ENCODE results near the gene L1CAM.
A peak's percentile ranks its signal among the peaks of the same experiment; 100 is the strongest.

Gene L1CAM, protein sequence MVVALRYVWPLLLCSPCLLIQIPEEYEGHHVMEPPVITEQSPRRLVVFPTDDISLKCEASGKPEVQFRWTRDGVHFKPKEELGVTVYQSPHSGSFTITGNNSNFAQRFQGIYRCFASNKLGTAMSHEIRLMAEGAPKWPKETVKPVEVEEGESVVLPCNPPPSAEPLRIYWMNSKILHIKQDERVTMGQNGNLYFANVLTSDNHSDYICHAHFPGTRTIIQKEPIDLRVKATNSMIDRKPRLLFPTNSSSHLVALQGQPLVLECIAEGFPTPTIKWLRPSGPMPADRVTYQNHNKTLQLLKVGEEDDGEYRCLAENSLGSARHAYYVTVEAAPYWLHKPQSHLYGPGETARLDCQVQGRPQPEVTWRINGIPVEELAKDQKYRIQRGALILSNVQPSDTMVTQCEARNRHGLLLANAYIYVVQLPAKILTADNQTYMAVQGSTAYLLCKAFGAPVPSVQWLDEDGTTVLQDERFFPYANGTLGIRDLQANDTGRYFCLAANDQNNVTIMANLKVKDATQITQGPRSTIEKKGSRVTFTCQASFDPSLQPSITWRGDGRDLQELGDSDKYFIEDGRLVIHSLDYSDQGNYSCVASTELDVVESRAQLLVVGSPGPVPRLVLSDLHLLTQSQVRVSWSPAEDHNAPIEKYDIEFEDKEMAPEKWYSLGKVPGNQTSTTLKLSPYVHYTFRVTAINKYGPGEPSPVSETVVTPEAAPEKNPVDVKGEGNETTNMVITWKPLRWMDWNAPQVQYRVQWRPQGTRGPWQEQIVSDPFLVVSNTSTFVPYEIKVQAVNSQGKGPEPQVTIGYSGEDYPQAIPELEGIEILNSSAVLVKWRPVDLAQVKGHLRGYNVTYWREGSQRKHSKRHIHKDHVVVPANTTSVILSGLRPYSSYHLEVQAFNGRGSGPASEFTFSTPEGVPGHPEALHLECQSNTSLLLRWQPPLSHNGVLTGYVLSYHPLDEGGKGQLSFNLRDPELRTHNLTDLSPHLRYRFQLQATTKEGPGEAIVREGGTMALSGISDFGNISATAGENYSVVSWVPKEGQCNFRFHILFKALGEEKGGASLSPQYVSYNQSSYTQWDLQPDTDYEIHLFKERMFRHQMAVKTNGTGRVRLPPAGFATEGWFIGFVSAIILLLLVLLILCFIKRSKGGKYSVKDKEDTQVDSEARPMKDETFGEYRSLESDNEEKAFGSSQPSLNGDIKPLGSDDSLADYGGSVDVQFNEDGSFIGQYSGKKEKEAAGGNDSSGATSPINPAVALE

GRCh38 chrX:153885968-153886903 is at the start of gene L1CAM:
Gene L1CAM, minus strand, starts transcription at chrX:153886173. Its CDS starts 10,337 bp downstream, at chrX:153875836.
- peak in 1 of 2 donors; percentile 19 for DNase-seq (ENCODE audit: low read depth in 2 of 2)

DNA sequence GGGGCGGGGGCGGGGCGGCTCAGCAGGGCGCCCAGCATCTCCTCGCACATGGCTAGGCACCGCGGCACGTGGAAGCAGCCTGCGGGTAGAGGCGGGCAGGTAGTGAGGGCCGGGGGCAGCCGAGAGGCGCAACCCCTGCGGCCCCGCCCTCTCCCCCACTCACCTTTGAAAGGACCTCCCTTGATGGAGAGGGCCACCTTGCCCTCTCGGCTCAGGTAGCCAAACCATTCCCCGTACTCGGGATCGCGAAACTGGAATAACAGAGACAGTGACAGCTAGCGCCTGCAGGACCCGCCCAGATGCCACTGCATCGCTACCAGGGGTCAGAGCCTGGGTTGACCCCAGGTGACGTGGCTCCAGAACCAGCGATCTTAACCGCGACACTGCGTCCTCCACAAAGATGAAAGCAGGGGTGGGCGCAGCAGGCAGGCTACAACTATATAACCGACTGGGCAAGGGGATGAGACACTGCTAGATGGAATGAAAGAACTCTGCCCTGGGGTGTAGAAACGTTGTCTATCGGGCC is 49.4 kb upstream of the L1CAM start:
- DNase-seq (ENCODE audit: low read depth in 2 of 2): no peak

DNA sequence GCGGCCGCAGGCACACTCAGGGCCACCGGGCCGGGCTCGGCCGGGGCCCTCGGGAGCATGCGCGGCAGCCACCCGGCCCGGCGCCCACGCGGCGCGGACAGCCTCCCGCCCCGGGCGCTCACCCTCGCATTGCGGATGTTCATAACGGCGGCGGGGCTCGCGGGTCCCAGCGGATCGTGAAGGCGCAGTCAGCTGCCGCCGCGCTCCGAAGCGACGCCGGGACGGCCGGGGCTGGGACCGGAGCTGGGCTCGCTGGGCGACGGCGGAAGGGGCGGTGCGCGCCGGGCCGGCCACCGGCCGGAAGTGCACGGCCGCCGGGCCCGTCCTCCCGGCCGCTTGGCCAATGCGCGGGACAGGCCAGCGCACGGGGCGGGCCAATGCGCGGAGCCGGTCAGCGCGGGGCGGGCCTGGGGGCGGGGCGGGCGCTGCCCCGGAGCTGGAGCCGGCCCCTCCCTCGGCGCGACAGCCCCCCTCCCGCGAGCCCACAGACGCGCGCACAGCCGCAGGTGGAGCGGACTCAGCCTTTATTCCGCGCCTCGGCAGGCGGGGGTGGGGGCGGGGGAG is 48.9 kb upstream of the L1CAM start, which contains the start of gene NAA10:
TSS of gene NAA10 (minus strand) at position 276 of the 564 bp plus-strand sequence. CDS start at position 143, 133 bp downstream.
- DNase-seq (ENCODE audit: low read depth in 2 of 2): peak; percentile 45 to 50

DNA sequence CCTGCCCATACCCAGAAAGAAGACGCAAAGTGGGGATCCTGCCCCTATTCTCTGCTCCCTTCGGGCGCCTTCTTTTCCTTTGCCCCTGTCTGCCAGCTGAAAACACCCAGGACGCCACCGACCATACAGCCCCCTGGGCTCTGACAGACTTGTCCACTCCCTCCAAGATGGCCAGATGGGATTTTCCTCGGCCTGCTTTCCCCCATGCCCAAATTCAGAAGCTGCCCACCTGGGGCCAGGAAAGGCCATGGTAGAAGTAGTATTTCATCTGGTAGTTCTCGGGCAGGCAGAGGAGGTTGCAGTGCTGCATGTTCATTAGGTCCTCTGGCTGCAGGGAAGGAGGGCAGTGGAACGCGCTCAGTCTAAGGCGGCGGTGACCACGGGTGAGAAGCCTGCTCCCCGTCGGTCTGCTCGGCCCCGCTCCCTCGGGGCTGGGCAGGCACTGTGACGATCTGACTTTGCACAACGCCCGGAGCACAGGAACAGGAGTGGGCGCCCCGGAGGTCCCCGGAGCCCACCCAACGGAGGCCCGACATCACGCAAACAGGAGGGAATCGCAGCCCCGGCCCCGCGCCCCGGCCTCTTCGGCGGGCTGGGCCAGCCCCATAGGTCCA is 48.3 kb upstream of the L1CAM start:
- no peak for DNase-seq (ENCODE audit: low read depth in 2 of 2)

- no peak for DNase-seq (ENCODE audit: low read depth in 2 of 2)
Measured at GRCh38 chrX:153933748-153934147, 47.8 kb upstream of the L1CAM start.

DNA sequence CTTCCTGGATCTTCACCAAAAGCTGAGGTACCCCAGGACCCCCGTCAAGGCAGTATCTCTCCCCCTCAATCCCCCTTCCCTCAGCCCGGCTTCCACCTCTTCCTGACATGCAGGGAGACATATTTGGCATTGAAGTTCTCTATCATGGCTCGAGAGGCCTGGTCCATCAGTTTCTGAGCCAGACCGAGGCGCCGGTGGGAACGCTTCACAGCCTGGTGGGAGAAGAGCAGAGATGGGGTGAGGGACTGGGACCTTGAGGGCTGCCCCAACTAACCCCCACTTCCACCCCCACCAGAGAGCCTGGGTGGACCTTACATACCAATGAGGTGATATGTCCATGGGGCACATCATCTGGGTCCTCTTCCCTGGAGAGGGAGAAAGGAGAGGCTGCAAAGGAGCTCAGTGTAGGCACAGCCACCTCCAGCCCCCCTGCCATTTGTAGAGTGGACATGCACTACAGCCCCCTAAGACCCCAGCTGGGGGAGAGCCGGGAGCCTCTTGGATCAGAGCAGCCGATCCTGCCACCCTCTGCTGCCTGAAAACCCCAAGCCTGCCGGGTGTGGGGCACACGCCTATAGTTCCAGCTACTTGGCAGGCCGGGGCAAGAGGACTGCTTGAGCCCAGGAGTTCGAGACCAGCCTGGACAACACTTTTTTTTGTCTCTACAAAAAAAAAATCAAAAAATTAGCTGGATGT is 46.4 kb upstream of the L1CAM start:
- DNase-seq (ENCODE audit: low read depth in 2 of 2): no peak

DNA sequence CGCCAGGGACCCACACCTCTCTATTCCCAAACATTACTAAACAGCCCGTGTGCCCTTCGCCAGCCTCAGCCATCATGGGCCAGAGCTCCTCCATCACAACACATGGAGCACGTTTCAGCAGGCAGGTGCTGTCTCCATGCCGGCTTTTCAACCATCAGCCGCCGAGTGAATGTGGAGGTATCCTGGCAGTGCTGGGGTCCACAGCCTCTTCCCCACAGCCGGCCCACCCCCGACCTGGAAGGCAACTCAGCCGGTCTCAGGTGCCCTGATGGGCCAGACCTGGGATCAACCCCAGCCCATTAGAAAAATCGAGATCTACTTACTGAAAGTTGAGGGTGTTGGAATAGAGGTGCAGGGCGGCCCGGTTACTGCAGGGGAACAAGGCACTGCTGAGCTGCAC is 45.8 kb upstream of the L1CAM start:
- DNase-seq (ENCODE audit: low read depth in 2 of 2): no peak

DNA sequence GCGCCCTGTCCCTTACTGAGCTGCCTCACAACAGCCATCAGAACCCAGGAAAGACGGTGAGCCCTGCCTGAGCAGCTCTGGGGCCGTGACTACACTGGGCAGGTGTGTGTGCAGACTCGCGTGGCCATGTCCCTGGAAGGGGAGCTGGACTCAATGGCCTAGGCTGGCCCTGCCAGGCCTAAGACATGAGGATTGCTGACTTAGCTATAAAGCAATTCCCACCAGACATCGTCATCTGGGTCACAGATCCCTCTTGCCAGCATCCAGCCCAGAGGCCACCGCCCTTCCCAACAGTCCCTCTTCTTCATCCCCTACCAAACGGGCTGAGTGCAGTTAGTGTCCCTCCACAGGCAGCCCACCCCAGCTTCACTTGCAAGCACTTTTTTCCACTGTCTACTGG is 45.2 kb upstream of the L1CAM start:
- DNase-seq (ENCODE audit: low read depth in 2 of 2): no peak

DNA sequence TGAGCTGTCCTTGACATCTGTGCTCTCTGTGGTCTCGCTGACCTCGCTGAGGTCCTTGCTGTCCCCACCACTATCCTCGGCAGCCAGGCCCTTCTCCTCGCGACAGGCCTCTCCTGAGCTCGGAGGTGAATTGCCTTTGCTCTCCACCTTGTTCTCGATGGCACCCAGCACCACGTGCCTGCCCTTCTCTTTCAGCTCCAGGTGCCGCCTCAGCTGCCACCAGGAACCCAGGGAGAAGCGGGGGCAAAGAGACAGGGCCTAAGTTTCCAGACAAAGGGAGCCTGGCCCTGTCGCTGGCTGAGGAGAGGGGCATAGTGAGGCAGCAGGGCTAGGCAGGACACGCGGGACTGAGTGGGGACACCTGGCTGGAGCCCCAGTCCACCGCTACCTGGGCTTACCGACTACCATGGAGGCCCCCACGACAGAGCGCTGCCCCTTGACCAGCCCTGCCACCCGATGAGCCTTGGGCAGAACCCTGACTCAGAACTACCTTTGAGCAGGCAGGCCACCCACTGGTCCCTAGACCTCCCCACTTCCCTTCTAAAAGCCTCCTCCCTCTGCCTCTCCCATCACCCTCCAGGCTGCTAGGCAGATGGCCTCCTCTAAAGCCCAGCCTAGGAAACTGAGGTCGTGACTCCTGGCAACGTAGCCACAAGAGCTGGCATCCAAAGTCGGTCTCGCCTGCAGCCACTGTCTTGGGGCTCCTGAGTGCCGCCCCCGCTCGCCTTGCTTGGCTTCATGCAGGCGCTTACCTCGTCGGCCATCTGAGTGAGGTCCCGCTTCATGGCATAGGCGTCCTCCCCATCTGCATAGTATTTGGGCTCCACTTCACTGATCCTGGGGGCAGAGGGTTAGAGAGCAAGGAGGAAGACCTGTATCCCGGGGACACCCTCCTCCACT is 44.3 kb upstream of the L1CAM start:
- DNase-seq (ENCODE audit: low read depth in 2 of 2): no peak

GRCh38 chrX:153929576-153929975 is 43.6 kb upstream of the L1CAM start:
- DNase-seq (ENCODE audit: low read depth in 2 of 2): no peak

GRCh38 chrX:153928846-153929245 is 42.9 kb upstream of the L1CAM start:
- DNase-seq (ENCODE audit: low read depth in 2 of 2): no peak

DNA sequence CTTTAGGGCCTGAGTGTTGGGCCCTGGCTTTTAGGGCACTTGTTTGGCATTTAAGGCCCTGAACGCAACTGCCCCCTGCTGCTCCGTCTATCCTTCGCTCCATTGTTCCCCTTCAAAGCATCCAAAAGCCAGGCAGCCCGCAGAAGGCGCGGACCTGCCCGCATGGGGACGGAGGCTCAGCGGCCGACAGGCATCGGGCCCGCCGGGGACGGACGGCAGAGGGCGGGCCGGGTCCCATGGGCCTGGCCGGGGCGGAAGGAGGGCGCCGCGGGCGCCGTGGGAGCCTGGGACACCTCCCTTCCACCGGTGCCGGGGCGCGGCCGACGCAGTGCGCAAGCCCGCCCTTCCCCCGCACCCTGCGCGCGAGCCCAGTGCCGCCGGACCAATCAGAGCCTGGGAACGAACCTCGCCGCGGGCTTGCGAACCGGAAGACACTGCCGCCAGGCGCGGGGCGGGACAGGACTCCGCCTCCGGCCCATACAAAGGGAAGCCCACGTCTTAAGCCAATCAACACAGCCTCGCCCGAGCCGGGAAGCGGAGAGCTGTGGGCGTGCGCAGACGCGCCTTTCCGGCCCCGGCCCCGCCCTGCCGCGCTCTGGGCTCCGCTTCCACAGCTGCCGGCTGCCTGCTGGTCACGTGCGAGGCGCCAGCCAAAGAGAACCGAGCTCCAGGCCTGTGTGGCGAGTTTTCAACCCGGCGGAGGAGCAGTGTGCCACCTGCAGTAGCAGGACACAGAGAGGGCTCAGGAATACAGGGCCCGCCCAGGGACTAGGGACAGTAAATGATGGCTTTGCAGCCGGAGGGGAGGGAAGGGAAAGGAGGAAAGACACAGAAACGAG is 42.2 kb upstream of the L1CAM start:
- peak; percentile 81 to 89 for DNase-seq (ENCODE audit: low read depth in 2 of 2)

- no peak for DNase-seq (ENCODE audit: low read depth in 2 of 2)
Measured at GRCh38 chrX:153927672-153927921, 41.6 kb upstream of the L1CAM start.

DNA sequence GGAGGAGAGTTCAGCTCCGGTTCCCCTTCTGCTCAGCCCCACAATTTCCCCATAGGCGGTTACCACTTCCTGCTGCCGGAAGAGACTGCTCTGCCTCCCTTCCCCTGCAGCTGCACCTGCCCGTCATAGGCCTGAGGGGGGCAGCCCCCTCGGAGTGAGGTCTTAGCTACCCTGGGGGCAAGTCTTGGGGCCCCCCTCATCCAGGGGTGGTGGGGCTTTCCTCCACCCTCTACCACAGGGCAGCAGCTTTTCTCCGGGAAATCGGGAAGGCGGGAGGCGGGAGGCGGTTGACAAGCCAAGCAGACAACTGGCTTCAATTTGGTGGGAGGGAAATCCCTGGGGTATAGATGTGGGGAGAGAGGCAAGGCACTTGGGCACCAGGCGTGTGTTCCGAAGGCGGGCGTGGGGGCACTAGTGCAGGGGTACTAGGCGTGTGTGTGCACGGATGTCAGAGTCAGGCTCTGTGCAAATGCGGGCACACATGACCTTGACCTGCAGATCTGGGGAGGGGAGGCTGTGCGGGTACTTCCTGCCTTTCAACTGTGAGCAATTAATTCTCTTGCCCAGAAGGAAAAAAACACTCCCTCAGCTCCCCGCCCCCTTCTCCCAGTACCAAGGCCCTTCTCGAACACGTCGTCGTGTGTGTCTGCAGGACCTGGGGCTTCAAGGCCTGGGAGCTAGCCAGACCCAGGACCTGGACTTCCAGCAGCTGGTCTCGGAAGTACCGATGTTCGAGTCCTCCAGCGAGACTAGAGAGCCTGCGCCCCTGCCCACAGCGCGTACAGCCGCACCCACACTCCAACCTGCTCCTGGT is 41.1 kb upstream of the L1CAM start:
- DNase-seq (ENCODE audit: low read depth in 2 of 2): peak in 1 of 2 donors; percentile 52

GRCh38 chrX:153926552-153926857 is 40.5 kb upstream of the L1CAM start:
- no peak for DNase-seq (ENCODE audit: low read depth in 2 of 2)

GRCh38 chrX:153925739-153926551 is 40.0 kb upstream of the L1CAM start, which contains the start of gene ARHGAP4:
Gene ARHGAP4, minus strand, starts transcription at chrX:153926264. Its CDS starts 62 bp downstream, at chrX:153926202.
- no peak for DNase-seq (ENCODE audit: low read depth in 2 of 2)
